Measurements from ENCODE around the gene MGP. TPM values are rescaled to one million over a fixed set of nuclear protein-coding genes. Genes with fewer than 3 reads are reported as not detected.
A peak's percentile ranks its signal among the peaks of the same experiment; 100 is the strongest.

The MGP gene
- 100 to 1,000 TPM; 176 to 480 (median 293) TPM for polyA plus RNA-seq (ENCODE audit: insufficient read length in 10 of 10)
- long read RNA-seq, donor 1, transcript MGP-203 (4 exons, 1,405 nt): major isoform, 147 of 156 reads
- long read RNA-seq, donor 1, partial matches to known transcripts: 9 of 156 reads
- long read RNA-seq, donor 1, other reads (novel, unspliced or antisense): 0 of 156 reads
- long read RNA-seq, donor 2, transcript MGP-203 (4 exons, 1,405 nt): major isoform, 105 of 123 reads
- long read RNA-seq, donor 2, partial matches to known transcripts: 13 of 123 reads
- long read RNA-seq, donor 2, other reads (novel, unspliced or antisense): 5 of 123 reads
- long read RNA-seq, donor 3, partial matches to known transcripts: 0 of 1 reads
- long read RNA-seq, donor 3, other reads (novel, unspliced or antisense): 0 of 1 reads
- long read RNA-seq, donor 4, transcript MGP-203 (4 exons, 1,405 nt): major isoform, 171 of 208 reads
- long read RNA-seq, donor 4, partial matches to known transcripts: 26 of 208 reads
- long read RNA-seq, donor 4, other reads (novel, unspliced or antisense): 11 of 208 reads
- long read RNA-seq, donor 5, transcript MGP-203 (4 exons, 1,405 nt): major isoform, 237 of 271 reads
- long read RNA-seq, donor 5, partial matches to known transcripts: 14 of 271 reads
- long read RNA-seq, donor 5, other reads (novel, unspliced or antisense): 19 of 271 reads
- long read RNA-seq, donor 6, transcript MGP-203 (4 exons, 1,405 nt): major isoform, 216 of 225 reads
- long read RNA-seq, donor 6, partial matches to known transcripts: 0 of 225 reads
- long read RNA-seq, donor 6, other reads (novel, unspliced or antisense): 9 of 225 reads
- long read RNA-seq, donor 7, transcript MGP-203 (4 exons, 1,405 nt): major isoform, 114 of 123 reads
- long read RNA-seq, donor 7, partial matches to known transcripts: 0 of 123 reads
- long read RNA-seq, donor 7, other reads (novel, unspliced or antisense): 8 of 123 reads
- long read RNA-seq, donor 8, transcript MGP-203 (4 exons, 1,405 nt): major isoform, 148 of 165 reads
- long read RNA-seq, donor 8, partial matches to known transcripts: 5 of 165 reads
- long read RNA-seq, donor 8, other reads (novel, unspliced or antisense): 12 of 165 reads
- long read RNA-seq, donor 9, transcript MGP-203 (4 exons, 1,405 nt): major isoform, 16 of 17 reads
- long read RNA-seq, donor 9, partial matches to known transcripts: 0 of 17 reads
- long read RNA-seq, donor 9, other reads (novel, unspliced or antisense): 0 of 17 reads

- DNase-seq: peak; percentile 69 to 94 (median 90)
Observed at GRCh38 chr12:14885718-14886221, at the start of gene MGP. TSS of gene MGP (minus strand) at chr12:14885854. CDS start at chr12:14885791, 63 bp downstream.

GRCh38 chr12:14935031-14935430, 49.4 kb upstream of the MGP start:
- DNase-seq: no peak

GRCh38 chr12:14934511-14934910, 48.9 kb upstream of the MGP start:
- no peak for DNase-seq

- DNase-seq: no peak
Observed at GRCh38 chr12:14931791-14932560, 46.3 kb upstream of the MGP start.

- DNase-seq: no peak
Observed at GRCh38 chr12:14931359-14931758, 45.7 kb upstream of the MGP start.

- no peak for DNase-seq
Observed at GRCh38 chr12:14930299-14930698, 44.6 kb upstream of the MGP start.

- DNase-seq: peak; percentile 30 to 83 (median 62)
Observed at GRCh38 chr12:14928931-14929330, 43.3 kb upstream of the MGP start.

- no peak for DNase-seq
Observed at GRCh38 chr12:14927267-14927666, 41.6 kb upstream of the MGP start.

- no peak for DNase-seq
Observed at GRCh38 chr12:14924541-14924940, 38.9 kb upstream of the MGP start.

GRCh38 chr12:14923944-14924343, 38.3 kb upstream of the MGP start:
- DNase-seq: no peak

GRCh38 chr12:14921218-14921617, 35.6 kb upstream of the MGP start:
- DNase-seq: no peak

- no peak for DNase-seq
Observed at GRCh38 chr12:14920475-14921126, 34.9 kb upstream of the MGP start.

- DNase-seq: no peak
Observed at GRCh38 chr12:14919455-14919854, 33.8 kb upstream of the MGP start.

GRCh38 chr12:14915736-14916135, 30.1 kb upstream of the MGP start:
- DNase-seq: no peak

GRCh38 chr12:14913381-14913781, 27.7 kb upstream of the MGP start:
- DNase-seq: no peak

GRCh38 chr12:14911131-14911530, 25.5 kb upstream of the MGP start:
- DNase-seq: no peak

GRCh38 chr12:14910090-14910915, 24.6 kb upstream of the MGP start:
- DNase-seq: no peak

- DNase-seq: no peak
Observed at GRCh38 chr12:14907953-14908352, 22.3 kb upstream of the MGP start.

GRCh38 chr12:14906114-14906513, 20.5 kb upstream of the MGP start:
- DNase-seq: no peak

All from muscle of back (tissue), 13 donors.